ENCODE results near the gene DQX1. TPM values are rescaled to one million over a fixed set of nuclear protein-coding genes. Genes with fewer than 3 reads are reported as not detected.
A peak's percentile ranks its signal among the peaks of the same experiment; 100 is the strongest.

The DQX1 gene
- total RNA-seq, 1 donor from 2014 or later = not detected

DNA sequence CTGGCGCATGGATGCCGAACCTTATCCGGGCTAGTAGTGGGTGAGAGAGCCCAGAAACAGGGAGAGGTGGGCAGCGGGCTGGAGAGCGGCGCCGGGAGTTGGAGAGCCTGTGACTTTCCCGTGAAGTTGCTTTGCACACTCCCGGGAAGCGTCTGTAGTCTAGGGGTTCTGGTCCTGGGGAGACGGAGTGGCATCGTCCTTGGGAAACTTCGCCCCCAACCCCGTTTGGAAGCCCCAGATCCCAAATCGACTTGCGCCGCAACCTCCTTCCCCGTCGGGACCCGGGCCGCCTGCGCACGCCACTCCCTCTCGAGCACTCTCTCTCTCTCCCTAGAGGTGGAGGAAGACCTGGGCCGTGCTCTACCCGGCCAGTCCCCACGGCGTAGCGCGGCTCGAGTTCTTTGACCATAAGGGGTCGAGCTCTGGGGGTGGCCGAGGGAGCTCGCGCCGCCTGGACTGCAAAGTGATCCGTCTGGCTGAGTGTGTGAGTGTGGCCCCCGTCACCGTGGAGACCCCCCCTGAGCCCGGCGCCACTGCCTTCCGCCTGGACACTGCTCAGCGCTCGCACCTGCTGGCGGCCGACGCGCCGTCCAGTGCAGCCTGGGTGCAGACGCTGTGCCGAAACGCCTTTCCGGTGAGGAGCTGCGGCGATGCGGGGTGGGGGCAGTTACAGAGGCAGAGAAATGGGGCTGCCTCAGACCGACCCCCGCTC is 28.9 kb upstream of the DQX1 start:
- DNase-seq = peak; percentile 53

DNA sequence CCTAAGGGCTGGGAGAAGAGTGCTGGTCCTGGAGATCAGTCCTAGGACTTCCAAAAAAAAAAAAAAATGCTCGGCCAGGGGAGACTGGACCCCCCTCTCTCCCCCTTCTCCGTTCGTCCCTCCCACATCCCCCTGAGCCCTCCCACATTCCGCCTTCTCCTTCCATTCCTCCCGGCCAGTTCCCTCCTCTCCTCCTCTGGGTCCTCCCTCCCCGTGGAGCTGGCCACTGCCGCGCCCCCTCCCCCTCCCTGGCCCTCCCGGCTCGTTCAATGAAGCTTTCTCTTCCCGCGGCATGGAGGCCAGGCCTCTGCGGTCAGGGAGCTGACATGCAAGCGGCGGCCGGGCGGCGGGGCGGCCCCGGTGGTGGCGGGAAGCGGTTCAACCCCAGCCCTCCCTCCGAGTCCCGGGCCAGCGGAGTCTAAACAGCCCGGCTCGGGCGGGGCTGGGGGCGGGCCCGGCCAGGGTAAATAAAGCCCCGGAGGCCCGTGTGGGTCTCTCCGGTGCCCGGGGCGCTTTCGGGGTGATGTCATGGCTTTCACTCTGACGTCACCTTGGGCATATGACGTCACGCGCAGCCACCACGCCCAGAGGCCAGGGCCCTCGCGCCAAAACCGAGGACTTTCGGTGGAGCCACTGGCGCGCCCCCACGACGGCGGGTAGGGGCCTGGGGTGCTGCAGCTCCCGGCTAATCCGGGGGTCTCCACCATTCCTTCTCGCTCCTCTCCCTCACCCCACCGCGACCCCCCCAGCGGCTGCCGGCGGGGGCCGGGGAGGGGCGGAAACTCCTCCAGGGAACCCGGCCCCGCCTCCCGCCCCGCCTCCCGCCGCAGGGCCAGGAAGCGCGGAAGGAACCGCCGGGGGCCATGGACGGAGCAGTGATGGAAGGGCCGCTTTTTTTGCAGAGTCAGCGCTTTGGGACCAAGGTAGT is 28.1 kb upstream of the DQX1 start, which contains the start of the genes DOK1 and LOXL3:
TSS of gene DOK1 (plus strand) at position 829 of the 928 bp plus-strand sequence. CDS start at position 864, 35 bp downstream.
TSS of gene LOXL3 (minus strand) at position 51 of the 928 bp plus-strand sequence. CDS start 1,308 bp downstream, outside the sequence.
- peak; percentile 73 for DNase-seq

DNA sequence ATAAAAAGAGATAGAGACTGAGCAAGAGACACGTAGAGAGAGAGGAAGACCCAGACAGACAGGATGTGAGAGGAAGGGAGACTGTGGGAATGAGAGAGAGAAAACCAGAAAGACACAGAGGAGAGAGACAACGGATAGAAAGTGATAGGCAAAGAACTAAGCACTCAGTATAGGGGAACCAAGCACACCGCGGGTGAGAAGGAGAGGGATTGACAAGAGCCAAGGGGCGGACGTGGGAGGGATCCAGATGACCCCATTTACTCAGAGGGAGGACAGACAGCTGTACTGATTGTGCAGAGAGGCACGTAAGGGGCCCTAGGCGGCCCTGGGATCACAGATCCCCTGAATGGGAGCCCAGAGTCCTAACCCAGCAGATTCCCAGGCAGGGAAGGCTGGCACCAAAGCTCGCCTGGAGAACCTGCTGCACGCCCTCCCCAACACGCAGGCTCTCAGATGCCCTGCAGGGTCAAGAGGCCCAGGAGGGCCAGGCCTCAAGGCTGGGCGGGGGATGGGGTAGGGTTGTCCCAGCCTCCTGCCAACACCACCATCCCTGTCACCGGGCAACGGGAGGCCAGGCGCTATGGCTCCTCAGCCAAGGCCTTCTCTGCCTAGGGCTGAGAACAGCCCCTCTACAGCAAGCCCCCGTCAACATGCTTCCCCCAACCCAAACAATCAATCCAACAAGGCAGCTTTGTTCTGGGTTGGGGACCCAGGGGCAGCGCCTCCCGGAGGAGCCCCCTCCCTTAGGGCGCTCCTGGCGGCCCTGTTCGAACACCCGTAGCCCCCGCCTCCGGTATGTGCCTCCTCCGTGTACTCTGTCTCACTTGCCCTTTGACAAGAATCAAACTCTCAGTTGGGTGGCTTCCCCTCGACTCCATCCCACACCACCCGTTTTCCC is 27.1 kb upstream of the DQX1 start:
- DNase-seq = no peak

GRCh38 chr2:74551942-74552913 is 26.2 kb upstream of the DQX1 start:
- DNase-seq = no peak

DNA sequence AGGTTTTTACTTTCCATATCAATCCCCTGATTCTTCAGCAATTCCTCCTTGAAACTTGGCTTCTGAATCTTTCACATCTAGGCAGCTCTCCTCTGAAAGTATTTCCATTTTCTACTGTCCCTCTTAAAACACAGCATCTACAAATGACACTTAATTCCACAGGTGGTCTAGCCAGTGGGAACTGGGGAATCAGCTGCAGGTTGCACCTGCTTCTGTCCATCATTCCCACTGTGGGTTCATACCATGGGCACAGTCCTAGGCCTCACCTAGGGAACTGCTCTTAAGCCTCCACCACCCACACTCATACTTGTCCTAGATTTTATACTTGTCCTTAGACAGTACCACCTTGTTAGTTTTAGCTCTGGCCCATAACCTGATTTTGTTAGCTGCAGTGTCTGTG is 25.5 kb upstream of the DQX1 start:
- DNase-seq = no peak

DNA sequence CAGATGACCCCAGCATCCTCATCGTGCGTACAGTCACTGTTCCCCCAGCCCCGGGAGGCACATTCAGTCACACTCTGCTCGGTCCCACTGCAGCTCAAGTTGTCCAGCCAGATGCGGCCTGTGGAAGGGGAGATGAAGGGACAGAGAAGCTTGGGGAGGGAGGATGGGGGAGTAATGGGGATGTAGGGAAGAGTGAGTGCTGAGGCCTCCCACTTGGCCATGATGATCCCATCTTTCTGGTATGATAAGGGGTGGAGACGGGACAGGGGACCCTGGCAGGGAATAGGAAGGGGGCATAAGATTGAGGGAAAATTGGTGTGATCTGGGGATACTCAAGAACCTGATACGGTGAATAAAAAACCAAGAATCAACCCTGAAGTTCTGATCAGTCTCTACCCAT is 24.2 kb upstream of the DQX1 start:
- DNase-seq = no peak

DNA sequence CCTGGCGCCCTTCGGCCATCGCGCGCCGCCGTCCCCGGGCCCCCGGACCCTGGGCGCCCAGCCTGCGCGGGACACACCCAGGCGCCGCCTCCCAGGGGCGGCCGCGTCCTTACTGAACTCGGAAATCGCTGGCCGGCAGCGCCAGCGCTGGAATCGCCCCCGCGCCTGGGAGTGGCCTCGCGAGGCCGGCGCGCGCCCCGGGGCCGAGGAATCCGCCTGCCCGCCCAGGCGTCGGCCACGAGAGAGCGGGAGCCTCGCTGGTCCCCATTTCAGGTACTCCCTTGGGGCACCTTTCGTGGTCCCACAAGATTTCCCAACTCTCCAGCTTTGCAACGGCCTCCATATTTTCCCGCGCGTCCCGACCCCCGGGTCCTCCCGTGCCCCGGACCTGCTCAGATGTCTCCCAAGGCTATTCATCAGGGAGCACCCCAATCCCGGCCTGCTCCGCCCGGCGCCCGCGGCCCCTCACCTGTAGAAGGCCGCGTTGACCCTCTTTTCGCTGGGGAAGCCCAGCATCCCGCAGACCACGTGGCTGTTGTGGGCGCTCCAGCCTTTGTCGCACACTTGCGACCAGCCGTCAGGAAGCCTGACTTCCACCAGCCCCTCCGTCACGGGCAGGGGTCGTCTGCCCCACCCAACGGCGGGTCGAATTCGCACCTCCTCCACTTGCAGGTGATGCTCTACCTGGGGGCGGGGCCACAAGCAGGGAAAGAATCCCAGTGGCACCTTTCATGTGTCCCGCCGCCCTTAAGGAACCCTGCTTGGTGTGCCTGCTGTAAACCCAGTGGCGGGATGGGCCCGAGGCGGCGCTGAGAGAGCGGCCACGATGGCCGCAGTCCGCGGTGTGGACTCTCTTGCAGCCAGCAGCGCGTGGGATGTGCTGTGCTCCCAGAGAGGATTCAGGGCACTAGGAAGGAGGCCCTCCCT is 23.1 kb upstream of the DQX1 start:
- DNase-seq = peak; percentile 47

DNA sequence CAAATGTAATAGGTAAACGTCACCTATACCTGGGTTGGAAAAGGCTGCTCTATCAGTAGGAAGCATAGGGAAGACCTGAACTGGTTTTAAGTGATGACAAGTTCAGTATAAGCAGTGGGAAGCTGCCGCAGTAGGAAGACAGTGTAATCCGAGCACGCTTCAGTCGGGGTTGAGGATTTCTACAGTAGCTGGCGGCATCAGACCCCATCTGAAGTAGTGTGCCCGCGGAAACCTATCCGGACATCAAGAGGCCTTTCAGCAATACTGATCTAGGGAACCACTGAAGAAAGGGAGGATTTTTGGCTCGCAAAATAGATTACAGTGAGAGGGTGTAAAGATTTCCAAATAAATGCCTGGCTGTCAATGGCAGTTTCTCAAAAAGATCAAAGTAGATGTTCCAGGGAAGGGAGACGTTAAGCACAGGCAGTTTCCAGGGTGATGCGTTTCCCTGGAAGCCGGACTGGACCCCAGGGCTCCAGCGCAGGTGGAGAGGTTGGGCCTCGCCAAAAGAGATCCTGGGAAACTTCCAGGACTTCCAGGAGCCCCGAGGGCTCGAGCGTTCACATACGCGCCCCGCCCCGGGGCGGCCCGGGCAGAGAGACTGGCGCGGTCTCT is 22.4 kb upstream of the DQX1 start:
- no peak for DNase-seq

- DNase-seq = no peak
Observed at GRCh38 chr2:74546004-74546403, 20.0 kb upstream of the DQX1 start.

- DNase-seq = no peak
Observed at GRCh38 chr2:74544634-74545033, 18.6 kb upstream of the DQX1 start.

DNA sequence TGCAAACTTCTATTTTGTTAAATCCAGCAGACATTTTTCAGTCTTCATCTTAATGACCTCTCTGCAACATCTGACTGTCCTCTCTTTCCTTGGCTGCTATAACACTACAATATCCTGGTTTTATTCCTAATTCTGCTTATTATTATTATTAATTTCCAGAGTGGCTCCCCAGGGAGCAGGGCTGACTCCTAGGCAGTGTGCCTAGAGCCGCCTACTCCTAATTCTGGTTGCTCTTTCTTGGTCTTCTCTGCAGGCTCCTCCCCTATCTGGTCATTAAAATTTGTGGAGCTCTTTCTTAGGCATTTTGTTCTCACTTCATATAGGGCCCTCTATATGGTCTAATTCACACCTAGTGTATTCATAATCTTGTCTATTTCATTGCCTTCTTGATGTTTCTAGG is 16.9 kb upstream of the DQX1 start:
- no peak for DNase-seq

GRCh38 chr2:74540291-74540690 is 14.3 kb upstream of the DQX1 start:
- DNase-seq = no peak

DNA sequence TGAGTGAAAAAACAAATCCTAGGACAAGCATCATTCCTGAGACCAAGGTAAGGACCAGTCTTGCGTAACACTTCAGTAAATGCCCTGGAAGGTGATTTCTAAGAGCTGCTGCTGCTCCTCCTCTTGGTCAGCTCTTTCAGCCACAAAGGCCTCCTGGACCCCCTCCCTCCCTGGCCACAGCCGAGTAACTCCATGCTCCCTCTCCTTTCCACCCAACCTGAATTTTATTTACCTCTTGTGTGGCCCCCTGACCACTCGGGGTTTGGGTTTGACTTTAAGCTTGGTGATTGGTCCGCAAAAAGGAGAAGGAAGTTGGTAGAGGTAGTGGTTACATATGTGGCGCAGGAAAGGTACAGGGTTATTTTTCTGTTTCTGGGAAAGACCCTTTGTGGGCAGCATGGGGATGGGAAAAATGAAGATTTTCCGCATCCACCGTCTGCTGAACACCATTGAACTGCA is 12.9 kb upstream of the DQX1 start:
- DNase-seq = no peak

DNA sequence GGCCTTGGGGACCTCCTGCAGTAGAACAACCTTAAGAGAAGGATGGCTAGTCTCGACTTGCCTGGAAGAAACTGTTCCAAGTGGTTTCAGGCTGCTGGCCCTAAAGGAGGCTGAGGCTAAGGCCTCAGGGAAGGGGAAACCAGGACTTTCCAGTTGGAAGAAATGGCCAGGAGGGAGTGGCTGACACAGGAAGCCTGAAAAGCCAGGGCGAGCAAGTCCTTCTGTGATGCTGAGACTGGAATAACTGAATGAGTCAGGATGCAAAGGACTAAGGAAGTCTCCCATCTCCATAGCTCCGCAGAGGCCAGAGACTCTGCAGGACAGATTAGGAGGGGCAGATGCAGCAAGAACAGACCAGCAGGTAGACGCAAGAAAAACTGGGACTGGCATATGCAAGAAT is 11.1 kb upstream of the DQX1 start:
- DNase-seq = no peak

GRCh38 chr2:74536166-74536950 is 10.3 kb upstream of the DQX1 start:
- no peak for DNase-seq

DNA sequence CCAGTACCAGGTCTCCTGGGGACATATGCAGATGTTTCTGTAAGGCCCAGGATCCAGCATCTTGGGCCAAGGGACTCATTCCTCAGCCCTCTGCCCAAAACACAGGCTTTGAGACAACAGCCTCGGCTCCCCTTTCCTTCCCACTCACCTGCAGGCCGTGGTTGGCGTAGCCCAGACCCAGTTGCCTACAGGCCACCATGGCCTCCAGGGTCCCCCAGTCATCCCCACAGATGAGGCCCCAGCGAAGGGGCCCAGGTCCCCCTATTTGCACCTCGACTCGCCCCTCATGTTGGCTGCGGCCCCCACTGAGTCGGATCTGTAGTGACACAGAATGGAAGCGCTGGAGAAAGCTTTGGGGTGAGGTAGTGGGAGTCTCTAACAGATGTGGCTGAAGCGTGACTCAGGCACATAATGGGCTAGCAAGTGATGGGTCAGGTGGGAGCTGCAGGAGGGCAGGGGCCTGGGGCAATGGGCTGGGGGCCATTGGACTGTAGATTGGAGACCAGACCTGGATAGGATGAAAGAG is 9.5 kb upstream of the DQX1 start:
- no peak for DNase-seq

- no peak for DNase-seq
Observed at GRCh38 chr2:74534411-74534810, 8.4 kb upstream of the DQX1 start.

DNA sequence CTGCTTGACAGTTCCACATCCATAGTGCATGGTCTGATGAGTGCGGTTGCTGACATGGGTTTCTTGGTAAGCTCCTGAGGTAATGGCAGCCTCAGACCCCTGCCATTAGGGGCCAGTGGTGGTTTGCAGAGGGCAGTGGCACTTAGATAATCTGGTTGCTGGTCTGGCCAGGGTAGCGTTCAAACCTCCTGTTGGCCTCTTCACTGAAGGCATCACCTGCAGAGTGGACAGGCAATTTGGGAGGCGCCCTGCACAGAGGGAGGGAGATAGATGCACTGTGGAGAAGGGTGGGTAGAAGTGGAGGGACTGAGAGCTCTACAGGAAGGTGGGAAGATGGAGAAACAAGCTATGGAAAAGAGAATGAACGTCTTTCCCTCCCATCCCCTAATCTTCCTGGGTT is 7.4 kb upstream of the DQX1 start:
- no peak for DNase-seq

- DNase-seq = peak; percentile 66
Observed at GRCh38 chr2:74532222-74532621, 6.2 kb upstream of the DQX1 start.

All from dermis blood vessel endothelial cell (primary cell).